HG03280 (cell line): ENCODE results near the gene FRS3.
"Not testable (repeated sequence)": the region's sequence is repeated elsewhere in the genome, so short reads cannot be mapped to it uniquely, and the experiment has no call there.

Source experiments
- ATAC-seq: cut with Tn5 transposase; IDR thresholded peaks from one replicate; pipeline ENCODE4 v1.9.1; 2021; ENCODE audit warnings: mild to moderate bottlenecking, moderate library complexity; ENCODE audit not compliant: unreplicated experiment

FRS3 gene

GRCh38 chr6:41770381-41771057 is 9.2 kb downstream of the FRS3 start:
- ATAC-seq, result no peak

GRCh38 chr6:41769376-41769775 is 10.3 kb downstream of the FRS3 start:
- ATAC-seq, result no peak

- no peak for ATAC-seq
Measured at GRCh38 chr6:41768545-41769308, 11.0 kb downstream of the FRS3 start.

GRCh38 chr6:41767112-41767833 is 12.4 kb downstream of the FRS3 start:
- ATAC-seq, result no peak

GRCh38 chr6:41766043-41766664 is 13.5 kb downstream of the FRS3 start:
- ATAC-seq, result not testable (repeated sequence)

GRCh38 chr6:41763470-41763869 is 16.2 kb downstream of the FRS3 start:
- ATAC-seq, result no peak

GRCh38 chr6:41759905-41760579 is 19.7 kb downstream of the FRS3 start:
- ATAC-seq, result no peak

GRCh38 chr6:41759106-41759904 is 20.4 kb downstream of the FRS3 start:
- no peak for ATAC-seq

- no peak for ATAC-seq
Measured at GRCh38 chr6:41758641-41759035, 21.1 kb downstream of the FRS3 start.

- no peak for ATAC-seq
Measured at GRCh38 chr6:41757931-41758640, 21.6 kb downstream of the FRS3 start.

GRCh38 chr6:41757271-41757670 is 22.4 kb downstream of the FRS3 start:
- no peak for ATAC-seq

GRCh38 chr6:41756354-41756753 is 23.3 kb downstream of the FRS3 start:
- no peak for ATAC-seq

GRCh38 chr6:41755895-41756294 is 23.8 kb downstream of the FRS3 start:
- ATAC-seq, result no peak

- ATAC-seq, result no peak
Measured at GRCh38 chr6:41750374-41750773, 29.3 kb downstream of the FRS3 start.

- ATAC-seq, result no peak
Measured at GRCh38 chr6:41748542-41748941, 31.2 kb downstream of the FRS3 start.

- ATAC-seq, result no peak
Measured at GRCh38 chr6:41748102-41748477, 31.6 kb downstream of the FRS3 start.

- no peak for ATAC-seq
Measured at GRCh38 chr6:41747256-41748101, 32.2 kb downstream of the FRS3 start, which contains the start of gene PGC. Gene PGC, minus strand, starts transcription at chr6:41747397. Its CDS starts 63 bp downstream, at chr6:41747334.

GRCh38 chr6:41746107-41746506 is 33.6 kb downstream of the FRS3 start:
- no peak for ATAC-seq
